ENCODE results near the gene A1BG.
"Not testable (repeated sequence)": the region's sequence is repeated elsewhere in the genome, so short reads cannot be mapped to it uniquely, and the experiment has no call there.

Gene A1BG

GRCh38 chr19:58318297-58318696 lies 35.0 kb downstream of the A1BG start:
- TF ChIP-seq CTCF (IDR thresholded peaks at IDR 0.05; ENCODE audit: low read depth, low read length, missing control alignments) = no peak
- no peak overlapping the region for H3K4me3 ChIP-seq (ENCODE audit: low read depth, low read length)
- DNase-seq (ENCODE audit: low read depth) = no peak

- DNase-seq (ENCODE audit: low read depth) = no peak
- no peak overlapping the region for H3K4me3 ChIP-seq (ENCODE audit: low read depth, low read length)
- TF ChIP-seq CTCF (IDR thresholded peaks at IDR 0.05; ENCODE audit: low read depth, low read length, missing control alignments) = no peak
Observed at GRCh38 chr19:58317476-58318072, 35.7 kb downstream of the A1BG start.

GRCh38 chr19:58315580-58315979 lies 37.7 kb downstream of the A1BG start:
- no peak overlapping the region for H3K4me3 ChIP-seq (ENCODE audit: low read depth, low read length)
- DNase-seq (ENCODE audit: low read depth) = no peak
- no peak for TF ChIP-seq CTCF (IDR thresholded peaks at IDR 0.05; ENCODE audit: low read depth, low read length, missing control alignments)

- TF ChIP-seq CTCF (IDR thresholded peaks at IDR 0.05; ENCODE audit: low read depth, low read length, missing control alignments) = no peak
- DNase-seq (ENCODE audit: low read depth) = no peak
- H3K4me3 ChIP-seq (ENCODE audit: low read depth, low read length) = no peak overlapping the region
Observed at GRCh38 chr19:58311345-58311865, 41.9 kb downstream of the A1BG start.

- not testable (repeated sequence) for H3K4me3 ChIP-seq (ENCODE audit: low read depth, low read length); DNase-seq (ENCODE audit: low read depth)
Observed at GRCh38 chr19:58310685-58311084, 42.6 kb downstream of the A1BG start.

GRCh38 chr19:58307736-58308135 lies 45.6 kb downstream of the A1BG start:
- TF ChIP-seq CTCF (IDR thresholded peaks at IDR 0.05; ENCODE audit: low read depth, low read length, missing control alignments) = no peak
- DNase-seq (ENCODE audit: low read depth) = no peak
- no peak overlapping the region for H3K4me3 ChIP-seq (ENCODE audit: low read depth, low read length)

GRCh38 chr19:58305932-58306323 lies 47.4 kb downstream of the A1BG start:
- DNase-seq (ENCODE audit: low read depth) = no peak
- H3K4me3 ChIP-seq (ENCODE audit: low read depth, low read length) = peak overlapping the region; percentile 65
- no peak for TF ChIP-seq CTCF (IDR thresholded peaks at IDR 0.05; ENCODE audit: low read depth, low read length, missing control alignments)
